Activated CD4-positive, alpha-beta memory T cell treated with anti-CD3 and anti-CD28 coated beads, Interleukin-2, amount 10 ng/mL, durations not matched to agents 7 days and 5 days (primary cell): Measurements from ENCODE around the gene JPH2. TPM values are rescaled to one million over a fixed set of nuclear protein-coding genes. Genes with fewer than 3 reads are reported as not detected.

ENCODE experiments used
- CTCF ChIA-PET: fragments of 350-600 bp; sonication (Branson Sonifier 250); formaldehyde crosslinking; loops from one replicate; lab custom pipeline; 2021; ENCODE audit warnings: antibody characterized with exemption, inconsistent platforms; lab: Charles Lee
- POLR2A ChIA-PET: fragments of 350-600 bp; sonication (Branson Sonifier 250); formaldehyde crosslinking; loops from one replicate; lab custom pipeline; 2021; ENCODE audit warnings: antibody characterized with exemption; lab: Charles Lee
- DNase-seq: peaks from one replicate; pipeline ENCODE4 v3.0.0-alpha.2; 2020
- H3K27ac Mint-ChIP-seq: one replicate; pipeline ENCODE4 v1.8.0; 2021; ENCODE audit warnings: mild to moderate bottlenecking, mixed read lengths
- H3K27me3 Mint-ChIP-seq: one replicate; pipeline ENCODE4 v1.8.0; 2021; ENCODE audit warnings: mixed read lengths
- H3K36me3 Mint-ChIP-seq: one replicate; pipeline ENCODE4 v1.8.0; 2021; ENCODE audit warnings: low read depth, mixed read lengths
- H3K4me1 Mint-ChIP-seq: one replicate; pipeline ENCODE4 v1.8.0; 2021; ENCODE audit warnings: mixed read lengths
- H3K4me3 Mint-ChIP-seq: one replicate; pipeline ENCODE4 v1.8.0; 2021; ENCODE audit warnings: mild to moderate bottlenecking, mixed read lengths
- H3K9me3 Mint-ChIP-seq: one replicate; pipeline ENCODE4 v1.8.0; 2021; ENCODE audit warnings: mixed read lengths
- total RNA-seq, 2 experiments: library from RNA; stranded (reverse); gene quantifications; one replicate each; pipeline ENCODE4 v1.2.3, GENCODE V29; 2021

The JPH2 gene
- total RNA-seq, 2 experiments from 2014 or later: 0.05 to 0.10 TPM

DNA sequence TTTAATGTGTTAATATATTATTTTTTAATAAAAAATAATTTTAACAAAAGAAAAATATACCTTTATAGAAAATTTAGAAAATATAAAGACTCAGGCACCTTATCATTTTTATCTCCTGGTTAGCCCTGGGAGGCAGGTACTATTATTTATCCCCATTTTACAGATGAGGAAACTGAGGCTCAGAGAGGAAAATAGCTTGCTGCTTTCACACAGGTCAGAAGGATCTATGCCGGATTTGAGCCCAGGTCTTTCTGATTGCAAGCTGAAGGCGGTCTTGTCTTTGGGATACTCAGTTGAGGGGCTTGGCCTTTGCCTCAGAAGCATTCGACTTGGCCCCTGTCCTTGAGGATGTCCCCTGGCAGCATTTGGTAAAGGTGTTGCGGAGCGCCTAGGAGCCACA lies 35.0 kb upstream of the JPH2 start:
- H3K4me1 Mint-ChIP-seq: peaks cover 30% of the 10 kb centered on the region

DNA sequence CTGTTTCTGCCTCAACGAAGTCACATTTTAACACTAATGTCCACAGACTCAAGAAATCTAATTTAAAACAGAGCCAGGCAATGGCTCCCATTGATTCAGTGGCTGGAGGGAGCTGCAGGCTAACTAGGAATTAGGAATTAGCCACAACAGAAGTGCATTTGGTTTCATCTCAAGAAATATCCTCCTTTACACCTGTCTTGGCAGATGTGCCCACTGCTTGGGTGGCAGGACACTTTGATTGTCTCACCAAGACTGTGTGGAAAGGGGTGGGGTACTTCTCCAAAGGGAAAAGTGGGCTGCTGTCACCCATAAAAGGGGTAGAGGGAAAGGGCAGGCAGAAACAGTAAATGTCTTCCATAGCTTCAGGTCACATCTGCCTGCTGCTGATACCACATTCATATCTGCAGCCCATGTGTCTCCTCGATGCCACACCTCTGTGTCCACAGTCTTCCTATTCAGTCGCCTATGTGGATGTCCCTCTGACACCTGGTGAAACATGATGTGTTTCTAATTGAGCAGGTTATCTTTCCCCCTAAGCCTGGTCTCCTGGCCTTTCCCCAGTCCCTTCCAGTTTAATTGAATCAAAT lies 34.5 kb upstream of the JPH2 start:
- no peak for DNase-seq
- Mint-ChIP-seq H3K4me1 (peaks cover 30% of the 10 kb centered on the region), H3K27me3 (no peaks in the 10 kb centered on the region), H3K36me3 (no peaks in the 10 kb centered on the region), H3K9me3 (no peaks in the 10 kb centered on the region), H3K4me3 (no peak overlapping the region), H3K27ac (no peak overlapping the region)
- ChIA-PET POLR2A (no interaction called here), CTCF (interaction anchor here (14.1 kb wide), 1 partner anchor 92 kb away, joined by 470 read pairs; the partner anchor contains the start of gene FITM2)

More for the DNA sequence above, 35.0 kb upstream of the JPH2 start:
- no peaks in the 10 kb centered on the region for H3K27me3 Mint-ChIP-seq
- POLR2A ChIA-PET: no interaction called here
- no peaks in the 10 kb centered on the region for H3K9me3 Mint-ChIP-seq
- H3K4me3 Mint-ChIP-seq: no peak overlapping the region
- H3K27ac Mint-ChIP-seq: no peak overlapping the region
- CTCF ChIA-PET: interaction anchor here (14.1 kb wide), 1 partner anchor 92 kb away, joined by 470 read pairs; the partner anchor contains the start of gene FITM2
- no peaks in the 10 kb centered on the region for H3K36me3 Mint-ChIP-seq
- no peak for DNase-seq

DNA sequence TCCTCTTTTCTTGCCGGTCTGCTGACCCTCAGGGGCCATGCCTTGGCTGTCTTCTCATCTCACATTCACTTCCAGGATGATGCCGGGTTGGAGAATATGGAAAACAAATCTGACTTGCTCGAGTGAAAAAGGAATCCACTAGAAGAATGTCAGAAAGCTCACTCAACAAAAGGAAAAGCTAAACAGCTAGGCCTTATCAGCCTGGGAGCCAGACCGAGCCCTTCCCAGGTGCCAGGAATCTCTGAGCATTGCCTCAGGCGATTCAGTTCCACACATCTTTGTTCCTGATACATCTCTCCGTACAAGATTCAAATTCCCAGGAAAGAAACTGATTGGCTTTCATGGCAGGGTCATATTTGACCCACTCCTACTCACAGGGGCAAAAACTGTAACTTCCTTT lies 32.8 kb upstream of the JPH2 start:
- Mint-ChIP-seq H3K4me3 (no peak overlapping the region), H3K9me3 (no peaks in the 10 kb centered on the region), H3K27ac (peak overlapping the region; percentile 28), H3K36me3 (no peaks in the 10 kb centered on the region), H3K27me3 (no peaks in the 10 kb centered on the region), H3K4me1 (peaks cover 38% of the 10 kb centered on the region)
- no peak for DNase-seq
- CTCF ChIA-PET: interaction anchor here (1.6 to 14.1 kb wide), 2 partner anchors 13 to 94 kb away, joined by 11 to 470 read pairs; partner anchors contain the start of gene FITM2
- POLR2A ChIA-PET: interaction anchor here (5.5 kb wide), 1 partner anchor 92 kb away, joined by 62 read pairs; the partner anchor contains the start of gene FITM2

DNA sequence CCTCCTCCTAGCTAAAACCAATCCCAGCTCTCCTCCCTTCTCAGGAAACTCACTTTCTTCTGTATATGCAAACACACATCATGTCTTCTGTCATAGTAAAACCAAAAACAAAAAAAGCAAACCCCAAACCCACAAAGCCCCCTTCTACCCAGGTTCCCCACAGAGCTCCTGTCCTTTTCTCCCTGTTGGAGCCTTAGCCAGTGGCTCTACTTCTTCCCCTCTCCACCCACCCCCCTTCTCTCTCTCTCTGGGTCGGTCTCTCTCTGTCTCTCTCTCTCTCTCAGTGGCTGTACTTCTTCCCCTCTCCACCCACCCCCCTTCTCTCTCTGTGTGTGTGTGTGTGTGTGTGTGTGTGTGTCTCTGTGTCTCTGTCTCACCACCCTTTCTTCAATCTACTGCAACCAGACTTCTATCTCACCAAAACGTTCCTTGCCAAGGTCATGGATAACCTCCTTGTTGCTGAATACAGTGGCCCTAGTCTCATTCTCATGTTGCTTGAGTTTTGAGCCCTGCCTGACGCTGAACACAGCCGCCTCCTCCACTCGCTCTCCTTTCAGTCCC lies 32.3 kb upstream of the JPH2 start:
- ChIA-PET POLR2A (interaction anchor here (0.6 to 5.5 kb wide), 5 partner anchors 9 to 409 kb away, joined by 3 to 62 read pairs (median 5); partner anchors contain the start of genes FITM2 and OSER1), CTCF (interaction anchor here (0.7 to 14.1 kb wide), 13 partner anchors 9 to 464 kb away, joined by 3 to 470 read pairs (median 6); partner anchors contain the start of genes FITM2 and OSER1)
- Mint-ChIP-seq H3K4me3 (peak overlapping the region; percentile 21), H3K27me3 (no peaks in the 10 kb centered on the region), H3K4me1 (peaks cover 38% of the 10 kb centered on the region), H3K36me3 (no peaks in the 10 kb centered on the region), H3K27ac (peak overlapping the region; percentile 78), H3K9me3 (no peaks in the 10 kb centered on the region)
- DNase-seq: no peak

DNA sequence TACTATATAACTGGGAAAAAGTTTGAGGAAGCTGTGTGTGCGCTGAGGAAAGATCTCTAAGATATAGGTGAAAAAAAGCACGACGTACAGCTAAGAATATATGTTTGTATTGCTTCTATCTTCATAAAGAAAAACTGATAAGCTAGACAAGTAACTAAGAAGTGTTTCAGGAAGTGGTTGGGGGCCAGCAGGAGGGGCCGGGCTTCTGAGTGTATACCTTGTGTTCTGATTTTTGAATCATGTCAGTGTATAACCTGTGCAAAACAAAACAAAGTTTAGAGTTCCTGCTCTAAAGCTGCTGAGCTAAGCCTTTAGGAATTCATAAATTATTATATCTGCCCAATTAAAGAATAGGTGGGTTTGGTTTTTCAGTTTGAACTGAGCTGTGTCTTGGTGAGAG lies 31.5 kb upstream of the JPH2 start:
- no peaks in the 10 kb centered on the region for H3K27me3 Mint-ChIP-seq
- ChIA-PET CTCF (interaction anchor here (0.6 to 14.1 kb wide), 18 partner anchors 8 to 465 kb away, joined by 3 to 470 read pairs (median 6); partner anchors contain the start of genes FITM2, GDAP1L1, OSER1 and SERINC3), POLR2A (interaction anchor here (0.6 to 5.5 kb wide), 8 partner anchors 8 to 410 kb away, joined by 3 to 62 read pairs (median 4); partner anchors contain the start of genes FITM2 and OSER1)
- H3K36me3 Mint-ChIP-seq: no peaks in the 10 kb centered on the region
- peak overlapping the region; percentile 78 for H3K27ac Mint-ChIP-seq
- peak; percentile 60 for DNase-seq
- peak overlapping the region; percentile 56 for H3K4me3 Mint-ChIP-seq
- no peaks in the 10 kb centered on the region for H3K9me3 Mint-ChIP-seq
- peaks cover 38% of the 10 kb centered on the region for H3K4me1 Mint-ChIP-seq

DNA sequence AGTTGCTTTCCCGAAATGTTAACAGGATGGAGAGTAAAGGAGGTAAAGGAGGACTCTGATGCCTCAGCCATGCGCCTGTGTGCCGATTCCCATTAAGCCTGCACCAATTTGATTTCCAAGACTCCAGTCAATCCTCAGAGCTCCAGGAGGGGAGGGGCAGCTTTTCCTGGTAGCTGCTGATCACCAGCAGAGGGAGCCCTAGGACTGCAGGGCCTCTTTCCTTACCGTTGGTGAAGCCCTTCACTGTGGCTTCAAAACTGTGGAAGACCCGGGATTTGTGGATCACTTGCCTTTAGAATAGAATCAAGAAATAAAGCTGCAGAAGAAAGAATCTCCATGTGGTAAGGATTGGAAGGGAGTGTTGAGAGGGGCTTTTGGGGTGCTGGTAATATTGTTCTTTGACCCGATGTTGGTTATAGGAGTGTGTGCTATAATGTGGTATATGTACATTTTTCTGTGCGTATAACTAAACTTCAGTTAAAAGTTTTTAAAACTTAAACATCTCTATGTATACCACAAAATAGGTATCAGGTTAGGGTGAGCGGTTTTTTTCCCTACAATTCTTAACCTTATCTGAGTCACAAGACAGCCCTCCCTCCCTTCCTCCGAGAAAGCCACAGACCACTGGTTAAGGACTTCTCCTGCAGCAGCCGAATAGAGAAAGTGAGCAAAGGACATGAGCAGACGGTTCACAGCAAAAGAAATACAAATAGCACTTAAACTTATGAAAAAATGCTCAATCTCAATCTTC lies 30.5 kb upstream of the JPH2 start:
- Mint-ChIP-seq H3K27ac (peak overlapping the region; percentile 78), H3K27me3 (no peaks in the 10 kb centered on the region), H3K4me3 (peak overlapping the region; percentile 56), H3K4me1 (peaks cover 38% of the 10 kb centered on the region), H3K9me3 (no peaks in the 10 kb centered on the region), H3K36me3 (no peaks in the 10 kb centered on the region)
- CTCF ChIA-PET: interaction anchor here (0.7 to 14.1 kb wide), 36 partner anchors 9 to 875 kb away, joined by 3 to 470 read pairs (median 4); partner anchors contain the start of genes FITM2, GDAP1L1, SERINC3 and TTPAL
- peak; percentile 71 for DNase-seq
- POLR2A ChIA-PET: interaction anchor here (0.6 to 5.5 kb wide), 11 partner anchors 8 to 1261 kb away, joined by 3 to 62 read pairs (median 4); partner anchors contain the start of genes FITM2 and OSER1

DNA sequence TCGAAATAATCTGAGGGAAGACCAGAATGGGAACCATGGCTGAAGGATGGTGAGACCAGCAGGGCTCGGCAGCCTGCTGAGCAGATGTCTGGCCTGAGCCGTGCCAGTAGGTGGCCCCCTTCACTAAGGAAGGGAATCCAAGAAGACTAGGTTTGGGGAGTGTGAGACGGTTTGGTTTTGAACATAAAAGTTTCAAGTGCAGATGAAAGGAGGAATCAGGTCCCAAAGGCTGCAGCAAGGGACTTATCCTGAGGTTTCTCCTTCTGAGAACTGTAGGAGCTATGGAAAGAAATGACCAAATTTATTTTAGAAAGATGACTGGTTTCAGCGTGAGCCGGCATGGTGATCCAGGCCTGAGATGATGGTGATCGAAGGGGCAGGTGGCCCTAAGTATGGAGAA lies 28.1 kb upstream of the JPH2 start:
- peaks cover 3% of the 10 kb centered on the region for H3K36me3 Mint-ChIP-seq
- ChIA-PET POLR2A (interaction anchor here (5.5 kb wide), 1 partner anchor 97 kb away, joined by 62 read pairs; the partner anchor contains the start of gene FITM2), CTCF (interaction anchor here (0.8 to 14.1 kb wide), 13 partner anchors 12 to 394 kb away, joined by 3 to 470 read pairs (median 4); partner anchors contain the start of gene FITM2)
- peak; percentile 79 for DNase-seq
- H3K27ac Mint-ChIP-seq: no peak overlapping the region
- peaks cover 52% of the 10 kb centered on the region for H3K4me1 Mint-ChIP-seq
- H3K4me3 Mint-ChIP-seq: no peak overlapping the region
- H3K27me3 Mint-ChIP-seq: no peaks in the 10 kb centered on the region
- H3K9me3 Mint-ChIP-seq: no peaks in the 10 kb centered on the region

DNA sequence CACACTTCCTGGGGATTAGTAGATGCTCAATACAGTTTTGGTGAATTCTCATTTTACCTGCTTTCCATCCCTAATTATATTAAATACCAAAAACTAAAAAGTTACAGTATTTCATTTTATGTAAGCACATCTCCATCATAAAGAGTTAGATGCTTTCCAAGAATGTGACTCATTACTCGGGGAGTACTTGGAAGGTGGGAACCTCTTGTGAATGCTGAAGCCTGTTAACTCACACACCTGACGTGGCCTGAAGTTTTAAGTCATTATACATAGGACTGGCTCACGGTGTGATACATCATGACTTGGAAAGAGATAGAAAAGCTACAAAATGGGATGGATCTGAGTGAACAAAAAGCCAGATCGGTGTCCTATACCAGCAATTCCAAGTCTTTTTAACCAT lies 25.8 kb upstream of the JPH2 start:
- peaks cover 49% of the 10 kb centered on the region for H3K4me1 Mint-ChIP-seq
- H3K9me3 Mint-ChIP-seq: no peaks in the 10 kb centered on the region
- no peak overlapping the region for H3K27ac Mint-ChIP-seq
- ChIA-PET CTCF (interaction anchor here (2.2 to 14.1 kb wide), 3 partner anchors 23 to 171 kb away, joined by 5 to 470 read pairs (median 92); partner anchors contain the start of gene FITM2), POLR2A (interaction anchor here (0.7 to 2.0 kb wide), 3 partner anchors 98 to 308 kb away, joined by 3 to 5 read pairs (median 3); partner anchors contain the start of gene FITM2)
- peaks cover 9% of the 10 kb centered on the region for H3K36me3 Mint-ChIP-seq
- no peak for DNase-seq
- no peaks in the 10 kb centered on the region for H3K27me3 Mint-ChIP-seq
- no peak overlapping the region for H3K4me3 Mint-ChIP-seq

DNA sequence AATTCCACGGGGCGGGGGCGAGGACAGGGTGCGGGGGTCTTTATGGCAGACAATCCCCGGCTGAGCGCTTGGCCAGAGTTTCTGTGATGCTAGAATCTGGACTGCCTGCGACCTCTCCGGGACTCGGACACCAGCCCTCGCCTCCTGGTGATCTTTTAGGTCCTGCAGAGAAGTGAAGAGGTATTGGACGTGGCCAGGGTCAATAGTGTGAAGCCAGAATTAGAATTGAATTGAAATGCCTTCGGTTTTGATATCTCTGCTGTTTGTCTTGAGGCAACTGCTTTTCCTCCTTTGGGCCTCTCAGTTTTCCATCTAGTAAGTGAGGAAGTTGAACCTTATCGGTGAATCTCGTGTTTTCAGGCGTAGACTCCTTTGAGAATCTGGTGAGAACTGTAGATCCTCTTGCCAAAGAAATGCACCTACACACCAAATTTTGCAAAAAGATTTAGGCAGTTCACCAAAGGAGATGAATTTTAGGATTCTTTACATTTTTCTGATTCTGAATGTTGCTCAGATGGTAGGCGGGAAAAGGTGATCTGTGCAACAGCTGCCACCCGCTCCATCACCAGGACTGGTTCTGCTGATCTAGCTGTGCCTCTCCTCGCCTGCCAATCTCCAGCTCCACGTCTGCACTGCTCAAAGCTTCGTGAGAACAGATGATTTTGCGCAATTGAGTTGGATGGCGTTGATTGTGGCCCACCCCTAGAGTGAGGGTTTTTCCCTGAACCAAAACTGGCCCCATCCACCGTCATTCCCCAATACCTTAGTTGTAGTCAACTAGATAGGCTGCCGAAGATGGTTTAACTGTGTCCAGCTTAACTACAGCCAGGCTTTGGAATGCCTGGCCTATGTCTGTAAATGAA lies 24.4 kb upstream of the JPH2 start:
- peaks cover 52% of the 10 kb centered on the region for H3K4me1 Mint-ChIP-seq
- H3K9me3 Mint-ChIP-seq: no peaks in the 10 kb centered on the region
- CTCF ChIA-PET: interaction anchor here (0.7 to 14.1 kb wide), 3 partner anchors 40 to 173 kb away, joined by 3 to 470 read pairs (median 3); partner anchors contain the start of gene FITM2
- DNase-seq: no peak
- H3K36me3 Mint-ChIP-seq: peaks cover 12% of the 10 kb centered on the region
- peak overlapping the region; percentile 87 for H3K27ac Mint-ChIP-seq
- no peaks in the 10 kb centered on the region for H3K27me3 Mint-ChIP-seq
- peak overlapping the region; percentile 95 for H3K4me3 Mint-ChIP-seq
- POLR2A ChIA-PET: interaction anchor here (0.8 to 1.5 kb wide), 3 partner anchors 100 to 754 kb away, joined by 3 to 8 read pairs (median 3); partner anchors contain the start of gene FITM2

DNA sequence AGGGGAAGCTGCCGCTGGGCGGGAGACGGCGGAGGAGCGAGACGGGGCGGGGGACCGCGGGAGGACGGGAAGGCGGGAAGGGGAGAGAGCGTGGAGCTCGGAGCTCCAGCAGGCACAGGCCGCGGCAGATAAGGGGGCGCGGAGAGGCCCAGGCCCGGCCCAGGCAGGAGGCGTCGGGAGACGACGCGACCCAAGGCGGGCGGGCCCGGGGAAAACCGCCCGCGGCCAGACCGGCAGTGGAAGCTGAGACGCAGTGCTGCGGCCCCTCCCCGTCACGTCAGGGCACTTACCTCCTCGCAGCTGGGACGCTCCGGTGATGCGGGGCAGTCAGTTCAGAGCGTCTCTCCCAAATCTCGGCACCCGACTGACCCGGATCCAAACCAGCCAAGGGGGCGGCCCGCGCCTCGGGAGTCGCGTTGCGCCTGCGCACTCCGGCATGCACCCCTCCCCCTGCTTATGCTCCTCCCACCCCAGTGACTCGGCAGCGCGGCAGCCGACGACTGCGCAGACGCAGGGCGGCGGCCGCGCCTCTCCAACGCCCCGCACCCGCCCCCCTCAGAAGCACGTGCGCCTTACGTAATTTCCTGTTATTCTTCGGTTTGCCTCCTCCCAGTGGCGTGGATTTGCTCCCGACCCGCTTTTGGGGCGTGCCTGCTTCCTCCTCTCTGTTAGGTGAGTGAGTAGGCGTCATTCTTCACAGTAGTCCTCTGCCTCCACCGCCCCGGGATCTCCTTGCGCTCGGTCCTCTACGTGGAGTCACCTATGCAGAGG lies 23.6 kb upstream of the JPH2 start, which contains the start of gene OSER1:
Gene OSER1, minus strand, starts transcription at position 366 of the 771 bp plus-strand sequence. CDS start 3,814 bp downstream, outside the sequence.
- peak within 1 kb of the TSS; percentile 95 for H3K4me3 Mint-ChIP-seq
- POLR2A ChIA-PET: interaction anchor here (0.7 to 2.0 kb wide), 10 partner anchors 8 to 753 kb away, joined by 3 to 12 read pairs (median 3); partner anchors contain the start of genes FITM2, SERINC3, SRSF6 and TTPAL
- peak within 1 kb of the TSS; percentile 87 for H3K27ac Mint-ChIP-seq
- H3K4me1 Mint-ChIP-seq: peaks cover 53% of the 10 kb centered on the region
- H3K36me3 Mint-ChIP-seq: peaks cover 17% of the 10 kb centered on the region
- CTCF ChIA-PET: interaction anchor here (1.0 to 2.5 kb wide), 3 partner anchors 8 to 100 kb away, joined by 3 to 6 read pairs (median 5); partner anchors contain the start of gene FITM2
- H3K9me3 Mint-ChIP-seq: no peaks in the 10 kb centered on the region
- no peaks in the 10 kb centered on the region for H3K27me3 Mint-ChIP-seq
- DNase-seq: peak; percentile 98
